Liver (tissue), 3 donors: ENCODE data around the gene MAPKAPK2.

Experiments used
- EGR1 ChIP-seq, 2 donors: IDR thresholded peaks; 2 replicates each; pipeline ENCODE4 v1.6.1; 2016 to 2018; ENCODE audit warnings: antibody characterized with exemption in 2 of 2, low read depth in 2 of 2
- REST ChIP-seq: IDR thresholded peaks from 2 replicates; pipeline ENCODE4 v1.6.1; 2016; ENCODE audit warnings: antibody characterized with exemption, mild to moderate bottlenecking
- TF ChIP-seq, protein P1 (sequence below): fragments of 150-350 bp; IDR thresholded peaks from 2 replicates; pipeline ENCODE4 v1.5.1; 2017; ENCODE audit warnings: improper control_type of control experiment, low read depth, low read length; ENCODE audit not compliant: missing input control
- donor health status: healthy.
- donor health status: healthy.

DNA sequence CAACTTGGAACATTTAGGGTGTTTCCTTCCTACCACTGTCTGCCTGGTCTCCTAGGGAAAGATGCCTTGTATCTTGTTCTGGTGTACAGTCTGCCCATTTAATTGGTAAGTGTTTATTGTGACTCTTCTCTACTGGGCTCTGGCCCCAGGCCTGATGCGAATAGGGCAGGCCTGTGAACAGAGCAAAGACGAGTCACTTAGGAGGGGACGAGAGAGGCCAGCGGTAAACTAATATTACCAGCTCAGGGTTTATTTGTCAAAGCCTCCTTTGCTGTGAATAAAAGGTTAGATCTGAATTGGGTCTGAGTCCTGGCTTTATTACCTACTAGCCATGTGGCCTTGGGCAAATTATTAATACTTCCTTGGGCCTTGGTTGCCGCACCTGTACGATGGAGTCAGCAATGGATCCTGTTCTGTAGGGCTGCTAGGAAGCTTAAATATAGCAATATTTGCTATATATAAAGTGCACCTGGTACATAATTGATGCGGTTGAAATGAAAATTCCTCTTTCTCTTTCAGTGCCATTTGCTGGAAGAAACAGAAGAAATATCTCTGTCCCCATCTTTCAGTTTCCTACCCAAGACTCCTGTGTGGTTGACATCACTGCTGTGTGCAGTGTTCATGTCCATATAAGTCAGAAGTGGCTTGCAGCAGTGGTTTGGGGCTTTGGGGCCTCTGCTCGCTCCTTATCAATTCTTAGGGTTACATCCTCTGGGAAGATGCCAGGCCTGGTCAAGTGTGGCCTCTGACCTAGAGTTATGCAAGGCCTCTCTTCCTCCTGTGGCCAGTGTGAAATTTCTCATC, 32.4 kb downstream of the MAPKAPK2 start:
- no peak for TF ChIP-seq REST
- TF ChIP-seq, protein P1, sequence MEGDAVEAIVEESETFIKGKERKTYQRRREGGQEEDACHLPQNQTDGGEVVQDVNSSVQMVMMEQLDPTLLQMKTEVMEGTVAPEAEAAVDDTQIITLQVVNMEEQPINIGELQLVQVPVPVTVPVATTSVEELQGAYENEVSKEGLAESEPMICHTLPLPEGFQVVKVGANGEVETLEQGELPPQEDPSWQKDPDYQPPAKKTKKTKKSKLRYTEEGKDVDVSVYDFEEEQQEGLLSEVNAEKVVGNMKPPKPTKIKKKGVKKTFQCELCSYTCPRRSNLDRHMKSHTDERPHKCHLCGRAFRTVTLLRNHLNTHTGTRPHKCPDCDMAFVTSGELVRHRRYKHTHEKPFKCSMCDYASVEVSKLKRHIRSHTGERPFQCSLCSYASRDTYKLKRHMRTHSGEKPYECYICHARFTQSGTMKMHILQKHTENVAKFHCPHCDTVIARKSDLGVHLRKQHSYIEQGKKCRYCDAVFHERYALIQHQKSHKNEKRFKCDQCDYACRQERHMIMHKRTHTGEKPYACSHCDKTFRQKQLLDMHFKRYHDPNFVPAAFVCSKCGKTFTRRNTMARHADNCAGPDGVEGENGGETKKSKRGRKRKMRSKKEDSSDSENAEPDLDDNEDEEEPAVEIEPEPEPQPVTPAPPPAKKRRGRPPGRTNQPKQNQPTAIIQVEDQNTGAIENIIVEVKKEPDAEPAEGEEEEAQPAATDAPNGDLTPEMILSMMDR = no peak
- no peak for TF ChIP-seq EGR1 (IDR thresholded peaks at IDR 0.05; ENCODE audit: low read depth in 2 of 2)
